Measurements from ENCODE around the gene DHX8.

- no peak for TF ChIP-seq CTCF (IDR thresholded peaks at IDR 0.05; ENCODE audit: low read depth, low read length, poor library complexity, severe bottlenecking)
- no peak for TF ChIP-seq EZH2phosphoT487 (IDR thresholded peaks at IDR 0.05; ENCODE audit: borderline replicate concordance, low read length)
Observed at GRCh38 chr17:43463241-43463640, 20.5 kb upstream of the DHX8 start.
